Activated CD8-positive, alpha-beta memory T cell treated with anti-CD3 and anti-CD28 coated beads, Interleukin-2, amount 50 U/mL, for 1 hour (primary cell): Measurements from ENCODE around the gene CPN2.

Experiments used
- DNase-seq: peaks from one replicate; pipeline ENCODE4 v3.0.0-alpha.2; 2020; ENCODE audit errors: extremely low read depth

The CPN2 gene

GRCh38 chr3:194380326-194380725 is 29.2 kb upstream of the CPN2 start:
- no peak for DNase-seq

DNA sequence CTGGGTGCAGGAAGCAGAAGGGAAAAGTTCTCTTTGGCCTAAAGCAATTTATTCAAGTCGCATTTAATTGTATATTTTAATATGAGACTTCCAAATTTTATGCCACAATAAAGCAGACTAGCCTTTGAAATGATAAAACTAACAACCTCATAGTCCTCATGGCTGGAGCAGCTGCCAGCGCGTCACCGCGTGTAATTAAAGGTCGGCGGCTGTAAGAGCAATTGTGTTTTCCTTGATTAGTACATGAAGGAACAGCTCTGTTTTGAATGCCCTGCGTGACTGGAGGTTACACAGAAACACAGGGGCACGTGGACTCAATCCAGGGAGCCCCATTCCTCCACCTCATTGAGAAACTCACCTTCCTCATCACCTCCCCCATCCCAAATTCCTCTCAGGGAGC is 28.5 kb upstream of the CPN2 start:
- DNase-seq, result no peak

- no peak for DNase-seq
Measured at GRCh38 chr3:194379231-194379630, 28.1 kb upstream of the CPN2 start.

DNA sequence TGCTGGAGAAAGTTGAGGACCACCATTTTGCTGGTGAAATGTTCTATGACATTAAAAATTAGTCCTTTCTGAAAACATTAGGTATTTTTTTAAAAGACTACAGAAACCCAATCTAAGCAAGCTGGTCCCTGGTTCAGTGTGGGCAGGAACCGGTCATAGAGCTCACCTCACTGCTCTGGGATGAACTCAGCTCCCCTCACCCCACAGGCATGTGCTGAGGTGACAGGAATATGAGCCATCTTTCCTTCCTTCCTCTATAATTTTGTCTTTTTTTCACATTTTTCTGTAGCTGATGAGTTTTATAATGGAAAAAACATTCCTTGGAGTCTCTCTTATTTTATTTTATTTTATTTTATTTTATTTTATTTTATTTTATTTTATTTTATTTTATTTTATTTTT is 26.6 kb upstream of the CPN2 start:
- DNase-seq, result no peak

GRCh38 chr3:194376241-194376560 is 25.1 kb upstream of the CPN2 start:
- no peak for DNase-seq

- DNase-seq, result no peak
Measured at GRCh38 chr3:194375473-194376240, 24.5 kb upstream of the CPN2 start.

DNA sequence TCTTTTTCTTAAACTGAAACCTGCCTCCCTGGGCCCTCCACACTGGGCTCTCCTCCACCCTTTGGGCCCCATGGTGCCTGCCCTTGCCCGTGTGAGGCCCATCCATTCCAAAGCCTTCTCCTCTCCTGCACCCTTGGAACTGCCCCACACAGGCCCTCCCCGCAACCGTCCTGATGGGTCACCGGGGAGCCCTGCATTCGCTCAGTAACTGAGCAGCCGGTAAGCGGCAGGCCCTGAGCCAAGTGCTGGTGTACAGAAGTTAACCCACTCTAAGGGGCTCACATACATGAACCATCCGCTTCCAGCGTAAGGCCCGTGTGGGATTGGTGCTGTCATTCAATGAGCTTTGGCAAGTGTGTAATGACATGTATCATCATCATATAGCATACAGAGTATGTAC is 23.8 kb upstream of the CPN2 start:
- no peak for DNase-seq

DNA sequence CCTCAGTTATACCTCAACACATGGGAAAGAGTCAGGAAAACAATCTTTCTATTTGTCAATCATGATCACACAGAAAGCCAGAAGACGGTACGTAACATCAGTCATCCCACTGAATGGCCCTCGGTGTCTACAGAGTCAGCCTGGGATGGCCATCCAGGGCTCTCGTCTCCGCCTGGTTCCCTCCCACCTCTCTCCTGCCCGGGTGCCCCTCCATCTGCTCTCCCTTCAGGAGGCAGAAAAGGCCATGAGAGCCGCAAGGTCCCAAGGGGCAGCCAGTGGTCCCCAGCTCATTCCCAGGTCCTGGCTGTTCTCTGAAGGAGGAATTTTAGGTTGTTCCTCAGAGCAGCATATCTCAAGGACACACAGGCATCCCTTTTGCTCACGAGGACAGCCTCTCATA is 22.8 kb upstream of the CPN2 start:
- no peak for DNase-seq

DNA sequence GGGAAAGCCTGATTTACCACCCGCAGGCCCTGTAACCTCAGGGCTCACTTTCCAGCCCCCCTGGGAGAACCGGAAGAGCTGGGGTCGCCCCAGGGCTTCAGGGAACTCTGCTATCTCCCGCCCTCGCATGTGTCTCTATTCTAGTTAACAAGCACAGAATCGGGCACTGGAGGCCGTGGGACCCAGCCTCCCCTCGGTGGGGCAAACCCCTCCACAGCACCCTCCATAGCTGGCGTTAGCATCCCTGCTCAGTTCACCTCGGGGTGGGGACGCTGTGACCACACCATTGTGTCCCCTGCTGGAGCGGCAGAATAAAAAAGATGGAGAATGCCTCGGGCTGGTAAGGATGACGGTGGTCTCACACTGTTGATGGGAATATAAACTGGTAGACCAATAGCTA is 21.9 kb upstream of the CPN2 start:
- DNase-seq, result no peak

DNA sequence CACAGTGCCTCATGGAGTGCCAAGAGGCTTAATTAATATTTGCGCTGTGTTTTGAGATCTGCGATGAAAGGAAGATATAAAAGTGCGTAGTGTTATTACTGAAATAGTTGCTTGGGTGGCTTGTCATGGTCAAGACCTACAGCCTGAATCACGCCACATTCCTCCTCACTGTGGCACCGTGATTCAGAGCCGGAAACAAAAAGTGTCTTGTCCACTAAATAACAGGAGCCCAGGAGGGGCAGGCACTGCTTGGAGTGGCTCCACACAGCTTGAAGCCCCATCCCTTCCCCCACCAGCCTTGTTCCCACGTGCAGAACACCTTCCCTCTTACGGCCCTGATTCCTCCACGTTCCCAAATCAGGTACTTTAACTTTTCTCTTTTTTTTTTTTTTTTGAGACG is 19.6 kb upstream of the CPN2 start:
- DNase-seq, result no peak

DNA sequence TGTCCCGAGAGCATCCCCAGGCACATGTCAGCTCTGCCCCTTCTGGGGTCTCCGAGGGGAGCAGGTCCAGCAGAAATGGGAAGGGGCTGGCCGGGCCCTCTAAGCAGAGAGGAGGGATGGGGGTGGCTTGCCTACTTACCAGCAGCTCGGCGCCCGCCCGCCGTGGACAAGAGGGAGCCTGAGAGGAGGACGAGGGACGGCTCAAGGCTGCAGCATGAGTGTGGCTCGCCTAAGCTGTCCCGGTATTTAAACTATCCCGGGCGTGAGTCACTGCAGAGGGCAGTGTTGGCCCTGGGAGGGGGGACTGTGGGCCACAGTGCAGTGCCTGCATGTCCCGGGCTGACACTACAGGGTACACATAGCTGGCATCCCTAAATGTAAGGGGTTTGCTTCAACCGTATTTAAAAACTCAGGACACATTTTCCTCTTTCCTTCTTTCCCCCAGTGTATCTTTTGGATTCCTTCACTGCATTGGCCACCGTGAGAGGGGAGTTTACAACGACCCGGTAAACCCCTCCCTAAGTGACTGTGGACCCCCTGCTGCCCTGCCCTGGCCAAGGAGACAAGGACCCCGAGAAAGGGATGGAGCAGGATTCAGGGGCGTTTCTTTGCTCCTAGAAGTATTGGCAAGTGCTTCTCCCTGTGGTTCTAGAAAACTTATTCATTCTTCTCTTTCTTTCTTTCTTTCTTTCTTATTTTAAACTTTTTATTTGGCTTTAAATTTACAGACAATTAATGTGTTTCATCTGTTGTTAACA is 18.6 kb upstream of the CPN2 start, which contains the start of gene LRRC15:
Gene LRRC15, minus strand, starts transcription at position 222 of the 758 bp plus-strand sequence. CDS start 8,700 bp downstream, outside the sequence.
- DNase-seq, result no peak

DNA sequence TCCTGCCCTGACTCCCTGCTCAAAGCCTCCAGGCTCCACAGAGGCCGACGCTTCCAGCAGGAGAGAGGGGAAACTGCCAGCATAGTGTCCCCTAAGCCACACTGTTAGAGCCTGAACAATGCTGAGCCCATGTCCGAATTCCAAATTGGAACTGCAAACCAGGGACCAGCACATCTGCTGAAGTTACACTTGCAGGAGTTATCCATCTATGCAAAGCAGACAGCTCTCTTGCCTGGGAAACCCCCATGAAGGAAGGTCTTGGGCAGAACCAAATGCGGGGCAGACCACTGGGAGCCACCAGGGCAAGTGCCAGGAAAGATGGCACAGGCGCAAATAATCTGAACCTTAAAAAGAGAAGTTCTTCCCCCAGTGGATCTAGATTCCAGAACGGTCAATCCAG is 17.8 kb upstream of the CPN2 start:
- no peak for DNase-seq

- no peak for DNase-seq
Measured at GRCh38 chr3:194367992-194368841, 17.1 kb upstream of the CPN2 start.

DNA sequence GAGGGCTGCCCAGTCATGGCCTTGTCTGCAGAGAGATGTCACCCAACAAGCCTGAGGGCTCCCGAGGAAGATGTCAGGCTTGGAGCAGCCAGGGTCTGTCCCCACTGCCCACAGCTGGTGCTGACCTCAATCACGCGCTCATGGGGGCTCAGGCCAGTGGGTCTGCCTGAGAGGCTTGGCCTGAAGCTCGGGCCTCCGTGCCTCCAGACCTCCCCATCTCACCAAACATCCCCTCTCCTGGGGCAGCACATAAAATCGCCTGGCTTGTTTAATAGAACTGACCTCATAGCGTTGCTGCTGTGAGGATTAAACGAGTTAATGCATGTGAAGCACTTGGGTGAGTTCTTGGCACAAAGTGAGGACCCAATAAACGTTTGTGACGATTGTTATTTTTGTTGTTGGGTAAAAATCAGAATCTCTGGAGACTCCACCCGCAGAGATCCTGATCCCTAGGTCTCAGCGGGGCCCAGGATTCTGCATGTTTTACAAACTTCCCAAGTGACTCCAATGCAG is 14.9 kb upstream of the CPN2 start:
- no peak for DNase-seq

- no peak for DNase-seq
Measured at GRCh38 chr3:194365526-194365925, 14.4 kb upstream of the CPN2 start.

- no peak for DNase-seq
Measured at GRCh38 chr3:194364652-194365434, 13.7 kb upstream of the CPN2 start.

DNA sequence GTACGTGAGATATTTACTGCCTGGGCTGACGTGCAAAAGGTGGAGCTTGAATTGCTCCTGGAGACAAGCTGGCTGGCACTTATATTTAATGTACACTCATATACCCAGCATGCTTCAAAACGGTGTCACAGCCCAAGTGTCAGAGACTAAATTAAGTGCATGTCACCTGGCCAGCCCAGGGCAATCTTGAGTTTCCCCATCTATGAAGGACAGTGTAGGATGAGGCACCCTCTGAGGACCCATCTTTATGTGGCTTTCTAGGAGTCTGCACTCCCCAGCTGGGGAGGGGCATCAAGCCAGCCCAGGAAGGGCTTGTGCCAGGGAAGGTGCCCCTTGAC is 13.2 kb upstream of the CPN2 start:
- no peak for DNase-seq

- DNase-seq, result no peak
Measured at GRCh38 chr3:194360568-194360967, 9.4 kb upstream of the CPN2 start.

- no peak for DNase-seq
Measured at GRCh38 chr3:194357681-194358080, 6.6 kb upstream of the CPN2 start.

GRCh38 chr3:194355379-194355778 is 4.3 kb upstream of the CPN2 start:
- DNase-seq, result no peak

DNA sequence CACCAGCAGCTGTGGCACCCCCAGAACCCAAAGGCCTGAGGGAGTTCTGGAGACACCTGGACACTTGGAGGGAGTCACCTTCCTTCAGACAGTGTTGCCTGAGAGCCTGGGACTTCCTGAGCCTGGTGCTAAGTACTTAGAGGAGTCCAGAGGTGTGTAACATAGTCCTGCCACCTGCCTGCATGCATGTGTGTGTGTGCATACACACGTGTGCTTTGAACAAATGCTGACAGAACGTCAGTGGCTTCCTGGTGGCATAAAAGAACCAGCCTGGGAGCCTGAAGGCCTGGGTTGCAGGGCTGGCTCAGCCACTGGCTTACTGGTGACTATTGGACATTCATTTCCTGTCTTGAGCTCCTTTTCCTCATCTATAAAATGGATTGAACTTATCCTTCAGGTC is 3.2 kb upstream of the CPN2 start:
- DNase-seq, result no peak
